ENCODE data around the gene TMEM11.
A peak's percentile ranks its signal among the peaks of the same experiment; 100 is the strongest.

GRCh38 chr17:21214015-21214776, at the start of gene TMEM11:
- peak; percentile 18 for TF ChIP-seq CTCF (IDR thresholded peaks at IDR 0.05; ENCODE audit: low read length)
- no peak for TF ChIP-seq EZH2 (optimal IDR thresholded peaks at IDR 0.05; ENCODE audit: low read depth, low read length)

Measured in MM.1S (cell line).